AG04450 (cell line): Measurements from ENCODE around the gene RNU2-1. TPM values are rescaled to one million over a fixed set of nuclear protein-coding genes. Genes with fewer than 3 reads are reported as not detected.

Source experiments
- CTCF ChIA-PET: fragments of 300-600, 350-600 bp; formaldehyde crosslinking; extraction: SDS; loops from one replicate; lab custom pipeline; 2022; ENCODE audit warnings: antibody characterized with exemption, inconsistent platforms; lab: Charles Lee
- POLR2A ChIA-PET: fragments of 350-600 bp; formaldehyde crosslinking; extraction: SDS; loops from one replicate; lab custom pipeline; 2021; ENCODE audit warnings: antibody characterized with exemption, inconsistent platforms; lab: Yijun Ruan, JAX
- DNase-seq: peaks from one replicate; pipeline ENCODE4 v3.0.0-alpha.2; 2011; ENCODE audit warnings: low read depth, low spot score
- H3K27ac ChIP-seq: one replicate; pipeline ENCODE4 v1.5.1; 2012; ENCODE audit warnings: low read depth, low read length, control low read depth
- H3K27me3 ChIP-seq: one replicate; pipeline ENCODE4 v1.6.0; 2012; ENCODE audit warnings: low read length; ENCODE audit not compliant: control insufficient read depth, insufficient read depth
- H3K4me3 ChIP-seq: 2 replicates; pipeline ENCODE4 v1.5.1; 2011; ENCODE audit warnings: mild to moderate bottlenecking, low read depth, low read length, control low read depth
- H3K9me3 ChIP-seq: 2 replicates; pipeline ENCODE4 v1.5.1; 2012; ENCODE audit warnings: low read length; ENCODE audit not compliant: control insufficient read depth, insufficient read depth
- CTCF ChIP-seq: IDR thresholded peaks from 2 replicates; pipeline ENCODE4 v1.5.1; 2011; ENCODE audit warnings: low read depth, low read length, control low read depth, inconsistent platforms
- polyA plus RNA-seq: library from polyadenylated mRNA; depleted of rRNA; stranded (reverse); fragments of >200 nt; gene quantifications from 2 replicates; pipeline ENCODE4 v1.2.3, GENCODE V29; 2011

RNU2-1 gene
- polyA plus RNA-seq, 1 experiment: not detected

GRCh38 chr17:43213545-43213944, 20.2 kb downstream of the RNU2-1 start:
- POLR2A ChIA-PET: interaction anchor here (0.6 to 2.9 kb wide), 2 partner anchors 102 to 651 kb away, joined by 3 to 31 read pairs; no protein-coding TSS in a partner anchor
- no peak overlapping the region for H3K27ac ChIP-seq
- no peak for TF ChIP-seq CTCF
- H3K27me3 ChIP-seq: no peaks in the 10 kb centered on the region
- no peaks in the 10 kb centered on the region for H3K9me3 ChIP-seq
- DNase-seq: no peak
- CTCF ChIA-PET: interaction anchor here (1.1 kb wide), 1 partner anchor 96 kb away, joined by 3 read pairs; no protein-coding TSS in a partner anchor
- no peak overlapping the region for H3K4me3 ChIP-seq

- DNase-seq: no peak
- POLR2A ChIA-PET: interaction anchor here (0.9 to 2.9 kb wide), 4 partner anchors 15 to 215 kb away, joined by 4 to 31 read pairs (median 8); partner anchors contain the start of gene RPL27
- no peak for TF ChIP-seq CTCF
- H3K9me3 ChIP-seq: no peaks in the 10 kb centered on the region
- H3K4me3 ChIP-seq: peak overlapping the region; percentile 75
- H3K27me3 ChIP-seq: no peaks in the 10 kb centered on the region
- H3K27ac ChIP-seq: peak overlapping the region; percentile 80
- CTCF ChIA-PET: interaction anchor here (1.1 to 1.3 kb wide), 2 partner anchors 96 to 189 kb away, joined by 3 read pairs; no protein-coding TSS in a partner anchor
These were observed 20.9 kb downstream of the RNU2-1 start for GRCh38 chr17:43212641-43213490.

- Histone ChIP-seq H3K4me3 (peak within 1 kb of the TSS; percentile 75), H3K27ac (peak within 1 kb of the TSS; percentile 80), H3K27me3 (no peaks in the 10 kb centered on the region), H3K9me3 (no peaks in the 10 kb centered on the region)
- ChIA-PET POLR2A (interaction anchor here (0.9 to 2.9 kb wide), 5 partner anchors 14 to 213 kb away, joined by 4 to 31 read pairs (median 8); partner anchors contain the start of gene RPL27), CTCF (interaction anchor here (0.5 to 1.3 kb wide), 4 partner anchors 98 to 327 kb away, joined by 3 to 4 read pairs (median 4); no protein-coding TSS in a partner anchor)
- peak; percentile 44 for TF ChIP-seq CTCF
- peak; percentile 67 for DNase-seq
These were observed 22.0 kb downstream of the RNU2-1 start, which contains the start of gene TMEM106A for GRCh38 chr17:43211480-43212402. Gene TMEM106A, plus strand, starts transcription at chr17:43211875. Its CDS starts 1,167 bp downstream, at chr17:43213042.

- Histone ChIP-seq H3K9me3 (no peaks in the 10 kb centered on the region), H3K27ac (peak overlapping the region; percentile 80), H3K27me3 (no peaks in the 10 kb centered on the region), H3K4me3 (peak overlapping the region; percentile 44)
- no peak for TF ChIP-seq CTCF
- ChIA-PET CTCF (interaction anchor here (0.5 to 0.6 kb wide), 2 partner anchors 98 to 328 kb away, joined by 3 to 4 read pairs; no protein-coding TSS in a partner anchor), POLR2A (interaction anchor here (1.4 to 2.9 kb wide), 4 partner anchors 39 to 213 kb away, joined by 4 to 31 read pairs (median 10); partner anchors contain the start of gene RPL27)
- no peak for DNase-seq
These were observed 22.7 kb downstream of the RNU2-1 start for GRCh38 chr17:43211123-43211479.
